Daoy (cell line): ENCODE measurements around the gene KCNA10. TPM values are rescaled to one million over a fixed set of nuclear protein-coding genes. Genes with fewer than 3 reads are reported as not detected.

Experiments used
- DNase-seq: peaks from one replicate; pipeline ENCODE4 v3.0.0-alpha.2; 2015; ENCODE audit warnings: low read depth
- total RNA-seq: library from RNA; depleted of rRNA; stranded (reverse); fragments of >200 nt; shearing (Covaris generic); gene quantifications from 2 replicates; pipeline ENCODE4 v1.2.3, GENCODE V29; 2014; rRNA removed

The KCNA10 gene
- total RNA-seq: not detected in 2 replicates

DNA sequence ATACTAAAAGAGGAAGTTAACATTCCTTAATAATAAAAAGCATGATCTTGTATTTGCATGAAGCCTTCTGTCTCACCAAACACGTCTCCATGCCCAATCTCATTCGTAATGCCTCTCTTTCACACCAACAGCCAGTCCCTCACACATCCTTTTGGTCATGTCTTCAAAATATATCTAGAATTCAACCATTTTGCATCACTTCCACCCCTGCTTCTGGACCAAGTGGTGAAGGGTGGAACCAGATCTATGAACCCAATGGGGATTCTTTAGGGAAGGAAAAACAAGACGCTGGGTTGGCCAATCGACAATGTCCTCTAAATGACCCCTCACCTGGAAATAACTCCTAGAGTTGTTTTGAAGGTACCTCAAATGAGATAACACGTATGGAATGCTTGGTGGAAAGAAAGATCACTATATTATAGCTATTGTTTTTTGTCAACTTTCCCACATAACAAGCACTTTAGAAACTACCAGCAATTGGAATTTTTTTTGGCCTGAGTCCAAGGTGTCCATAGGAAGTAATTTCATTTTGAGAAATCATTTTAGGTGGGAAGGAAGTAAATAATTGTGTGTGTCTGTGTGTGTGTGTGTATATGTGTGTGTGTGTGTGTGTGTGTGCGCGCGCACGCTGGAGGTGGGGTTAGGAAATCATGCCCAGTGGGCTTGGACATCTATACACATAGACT, at the start of gene KCNA10:
TSS of gene KCNA10 (minus strand) at position 51 of the 686 bp plus-strand sequence. CDS start 388 bp downstream, outside the sequence.
- no peak for DNase-seq

DNA sequence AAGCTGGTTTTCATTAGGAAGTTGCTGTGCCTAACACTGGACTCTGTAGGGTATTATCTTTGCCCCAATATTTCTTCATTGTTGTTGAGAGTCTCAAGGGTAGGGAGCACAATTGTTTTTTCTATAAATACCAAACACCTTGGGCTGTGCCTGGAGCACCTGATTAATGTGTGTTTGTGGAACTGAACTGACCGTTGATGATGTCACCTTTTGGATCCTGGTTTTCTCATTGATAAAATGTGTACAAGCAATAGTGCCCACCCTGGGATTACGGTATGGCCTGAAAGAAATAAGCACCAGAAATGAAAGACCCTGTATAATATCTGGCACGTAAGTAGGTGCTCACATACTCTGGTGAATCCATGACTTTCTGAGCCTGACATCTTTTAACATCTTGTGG, 47.9 kb upstream of the KCNA10 start:
- DNase-seq: no peak

DNA sequence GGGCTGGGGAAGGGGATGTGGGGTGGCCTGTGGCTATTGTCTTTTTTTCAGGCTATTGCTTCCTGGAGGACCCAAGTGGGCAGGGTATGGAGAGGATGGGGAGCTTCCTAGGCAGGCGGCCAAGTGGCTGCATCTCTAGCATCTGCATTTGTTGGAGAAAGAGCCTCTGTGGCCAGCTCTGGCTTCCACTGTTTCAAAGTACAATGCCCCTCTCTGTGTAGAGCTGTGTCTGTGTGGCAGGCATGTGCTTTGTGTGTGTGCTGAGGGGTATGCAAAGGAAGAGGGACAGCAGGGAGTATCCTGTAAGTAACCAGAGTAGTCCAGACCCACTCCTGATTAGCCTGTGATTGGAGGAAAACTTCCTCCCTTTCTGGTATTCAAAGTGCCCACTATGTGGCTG, 46.6 kb upstream of the KCNA10 start:
- DNase-seq: no peak

DNA sequence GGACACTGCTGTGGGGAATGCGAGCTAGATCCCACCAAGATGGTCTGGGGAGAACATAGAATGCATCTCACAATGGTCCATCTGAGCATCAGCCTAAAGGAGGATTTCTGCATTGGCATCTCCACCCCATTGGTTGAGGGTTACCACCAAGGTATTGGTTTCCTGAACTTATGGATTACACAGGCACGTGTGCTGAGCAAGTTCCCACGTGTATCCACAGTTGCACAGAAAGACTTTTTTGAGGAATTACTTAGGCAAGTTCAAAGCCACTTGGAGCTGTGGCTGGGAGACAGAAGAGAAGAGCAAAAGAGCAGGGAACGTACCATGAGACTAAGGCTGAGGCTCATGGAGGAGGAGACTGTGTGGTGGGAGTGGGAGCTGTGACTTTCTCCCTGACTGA, 44.1 kb upstream of the KCNA10 start:
- no peak for DNase-seq

DNA sequence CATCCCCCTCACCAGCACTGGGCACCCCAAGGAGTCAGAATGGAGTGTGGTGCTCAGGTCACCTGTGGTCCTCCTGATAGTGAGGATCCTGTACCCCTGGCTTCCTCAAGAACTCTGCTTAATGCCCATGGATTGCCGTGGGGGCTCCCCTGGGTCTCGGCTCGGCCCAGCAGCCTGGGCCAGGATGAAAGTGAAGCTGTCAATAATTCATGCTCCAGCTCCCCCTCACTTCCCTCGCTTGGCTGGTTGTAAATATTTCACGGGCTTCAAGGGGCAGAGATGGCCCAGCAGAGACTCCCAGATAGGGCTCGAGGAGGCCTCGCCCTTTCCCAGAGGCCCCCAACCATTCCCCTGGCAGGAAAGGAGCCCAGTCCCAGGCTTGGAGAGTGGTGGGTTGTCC, 42.6 kb upstream of the KCNA10 start:
- no peak for DNase-seq

DNA sequence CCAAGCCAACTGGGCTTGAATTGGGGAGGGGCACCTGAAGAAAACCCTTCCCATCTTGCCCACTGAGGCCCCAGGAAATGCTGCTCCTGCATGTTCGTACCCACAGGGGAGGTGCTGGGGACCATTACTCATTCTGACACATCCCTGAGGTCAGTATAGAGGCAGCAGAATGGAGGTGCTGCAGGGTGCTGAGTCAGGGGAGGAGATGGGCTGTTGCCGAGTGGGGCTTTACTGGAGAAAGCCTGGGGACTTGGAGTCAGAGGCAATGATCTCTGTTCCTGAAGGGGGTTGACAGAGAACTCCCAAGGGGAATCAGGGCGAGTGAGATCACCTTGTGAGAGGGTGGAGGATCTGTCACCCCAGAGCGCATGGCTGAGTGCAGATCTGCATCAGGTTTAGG, 40.2 kb upstream of the KCNA10 start:
- peak; percentile 74 for DNase-seq

DNA sequence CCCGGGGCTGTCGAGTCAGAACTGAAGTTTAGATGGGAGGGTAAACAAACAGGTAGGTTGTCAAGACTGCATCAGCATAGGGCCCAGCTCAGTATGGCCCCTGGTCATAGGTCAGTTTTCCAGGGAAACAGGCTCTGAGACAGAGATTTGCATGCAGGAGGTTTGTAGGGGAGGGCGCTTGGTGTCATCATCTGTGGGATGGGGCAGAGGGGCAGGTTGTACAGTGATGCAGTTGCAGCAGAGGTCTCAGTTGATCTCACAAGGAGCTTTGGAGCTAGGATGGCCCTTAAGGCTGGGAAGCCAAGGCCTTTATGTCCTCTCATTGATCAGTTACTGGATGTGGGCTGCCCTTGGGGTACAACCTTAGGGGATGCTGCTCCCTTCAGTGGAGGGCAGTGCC, 38.5 kb upstream of the KCNA10 start:
- no peak for DNase-seq

DNA sequence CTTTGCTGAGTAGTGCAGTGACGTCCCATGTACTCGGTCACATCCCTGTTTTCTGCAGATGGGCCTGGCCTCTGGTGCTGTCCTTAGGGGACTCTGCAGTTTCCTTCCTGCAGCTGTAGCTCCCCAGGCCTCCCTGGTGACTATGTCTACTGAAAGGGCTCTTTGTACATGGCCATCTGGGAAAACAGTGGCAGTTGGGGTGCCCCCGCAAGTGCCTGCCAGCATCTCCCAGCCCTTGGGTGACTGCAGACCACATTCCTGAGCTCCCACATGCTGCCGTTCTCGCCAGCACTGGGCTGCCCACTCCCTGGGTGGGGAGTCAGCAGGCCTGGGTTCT, 37.5 kb upstream of the KCNA10 start:
- DNase-seq: no peak

DNA sequence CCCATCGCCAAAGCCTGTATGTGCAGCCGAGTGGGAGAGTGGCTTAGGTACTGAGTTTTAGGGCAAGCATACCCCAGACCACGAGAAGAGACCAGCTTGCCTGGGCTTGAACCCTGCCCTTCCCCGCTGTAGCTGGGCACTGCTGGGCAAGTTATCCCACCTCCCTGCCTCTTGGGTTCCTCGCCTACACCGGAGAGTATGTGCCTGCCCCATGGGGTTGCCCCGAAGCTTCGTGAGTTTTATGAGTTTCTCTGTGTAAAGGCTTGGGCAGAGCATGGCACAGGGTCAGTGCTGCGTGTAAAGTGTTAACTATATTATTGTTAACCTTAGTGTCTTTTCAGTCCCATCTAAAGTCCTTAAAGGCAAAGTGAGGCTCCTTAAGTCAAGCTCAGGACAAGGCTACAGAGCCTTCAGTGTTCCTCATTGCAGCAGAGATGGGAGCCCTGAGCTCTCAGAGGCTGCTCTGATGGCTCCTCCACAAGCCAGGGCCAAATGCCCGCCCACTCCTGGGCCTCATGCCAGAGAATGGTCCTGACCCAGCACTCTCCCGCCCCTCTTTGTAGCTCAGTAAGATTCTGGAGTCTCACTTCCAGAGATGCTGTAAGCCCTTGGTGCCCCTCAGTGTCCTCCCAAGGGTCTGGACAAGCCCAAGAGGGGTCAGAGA, 37.0 kb upstream of the KCNA10 start:
- DNase-seq: peak; percentile 73

DNA sequence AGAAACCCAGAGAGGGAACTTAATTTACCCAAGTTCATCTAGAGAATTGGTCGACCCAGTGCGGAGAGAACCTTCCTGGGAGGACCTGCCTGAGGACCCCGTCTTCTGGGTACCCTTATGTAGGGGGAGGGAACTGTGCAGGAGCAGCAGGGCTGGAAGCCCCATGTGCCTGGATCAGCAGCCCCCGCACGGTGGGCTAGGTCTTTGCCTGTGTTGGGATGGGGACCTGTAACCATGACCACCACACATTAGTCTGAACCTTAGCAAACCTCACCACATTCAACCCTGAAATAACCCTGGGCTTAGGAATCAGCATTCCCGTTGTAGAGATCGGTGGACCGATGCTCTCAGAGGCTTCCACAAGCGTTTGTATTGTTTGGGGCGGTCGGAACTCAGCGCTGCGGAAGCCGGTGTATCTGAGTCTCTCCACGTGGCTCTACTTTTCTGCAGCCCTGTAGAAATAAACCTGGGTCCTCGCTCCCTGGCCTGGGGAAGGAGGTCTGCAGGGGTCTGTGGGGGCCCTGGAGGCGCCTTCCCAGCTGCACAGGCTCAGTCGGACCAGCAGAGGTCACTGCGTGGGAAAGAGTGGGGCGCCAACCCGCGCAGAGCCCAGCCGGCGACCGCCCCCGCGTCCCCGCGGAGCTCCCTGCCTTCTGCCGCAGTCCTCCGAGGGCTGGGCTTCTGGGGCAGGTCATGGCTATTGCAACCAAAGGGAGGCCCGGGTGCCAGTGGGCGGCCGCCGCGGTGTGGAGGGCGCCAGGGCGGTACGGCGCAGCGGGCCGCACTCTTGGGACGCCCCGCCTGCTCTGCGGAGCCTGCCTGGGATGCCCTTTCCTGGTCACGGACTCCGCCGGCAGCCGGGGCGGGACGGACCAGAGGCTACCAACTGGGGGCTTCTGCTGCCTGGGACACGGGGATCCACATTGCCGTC, 36.2 kb upstream of the KCNA10 start:
- peak; percentile 77 for DNase-seq

DNA sequence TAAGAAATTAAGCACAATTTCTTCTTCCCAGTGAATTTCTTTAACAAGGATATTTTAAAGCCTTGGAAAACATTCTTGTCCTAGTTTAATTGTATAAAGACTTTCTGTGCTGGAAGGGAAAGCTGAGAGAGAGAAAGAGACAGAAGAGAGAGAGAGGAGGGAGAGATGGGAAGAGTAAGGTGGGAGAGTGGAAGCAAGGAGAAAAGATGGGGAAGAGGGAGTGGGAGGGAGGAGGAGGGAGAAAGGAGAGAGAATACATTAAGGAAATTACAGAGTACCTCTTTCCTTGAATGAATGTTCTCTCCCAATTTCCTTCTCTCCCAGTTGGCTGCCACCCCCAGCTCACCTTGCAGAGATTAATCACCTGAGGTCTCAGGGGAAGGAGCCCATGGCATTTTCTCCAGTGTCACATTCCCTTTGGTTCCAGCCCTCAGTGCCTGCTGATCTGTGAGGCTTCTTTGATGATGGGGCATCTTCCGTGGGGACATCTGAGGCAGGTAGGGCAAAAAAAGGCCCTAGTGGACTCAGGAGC, 32.4 kb upstream of the KCNA10 start:
- DNase-seq: no peak

DNA sequence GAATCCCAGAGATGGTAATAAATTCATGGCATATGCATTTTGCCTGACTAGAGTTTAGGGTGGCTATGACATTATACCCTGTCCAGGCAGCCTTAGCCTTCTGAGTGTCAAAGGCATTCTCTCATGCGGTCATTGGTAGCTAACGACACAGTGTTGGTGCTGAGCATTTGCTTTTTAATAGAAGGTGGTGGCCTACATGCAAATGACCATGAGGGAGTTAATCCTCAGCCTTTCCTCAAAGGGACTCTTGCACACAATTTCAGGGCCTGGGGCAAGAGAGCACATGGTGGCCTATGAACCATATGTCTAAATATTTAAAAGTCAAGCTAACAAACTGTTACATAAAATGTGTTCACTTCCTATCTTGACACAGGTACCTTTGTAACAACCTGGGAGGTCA, 30.9 kb upstream of the KCNA10 start:
- no peak for DNase-seq

DNA sequence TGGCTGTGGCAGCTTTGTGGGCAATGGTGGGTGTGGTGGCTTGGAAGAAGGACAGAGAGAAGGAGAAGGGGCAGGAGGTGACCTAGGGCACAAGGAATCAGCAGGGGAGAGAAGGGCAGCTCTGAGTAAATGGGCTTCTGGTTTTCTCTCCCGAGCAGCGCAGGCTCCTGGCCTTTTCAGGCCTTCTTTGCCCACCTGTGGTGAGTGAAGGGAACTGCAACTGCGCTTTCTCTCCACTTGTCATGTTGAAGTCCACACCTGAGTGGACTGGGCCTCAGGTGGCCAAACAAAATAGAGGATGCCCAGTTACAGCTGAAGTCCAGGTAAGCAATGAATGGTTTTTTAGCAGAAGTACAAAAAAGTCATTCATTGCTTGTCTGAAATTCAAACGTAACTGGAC, 29.4 kb upstream of the KCNA10 start:
- peak; percentile 40 for DNase-seq

DNA sequence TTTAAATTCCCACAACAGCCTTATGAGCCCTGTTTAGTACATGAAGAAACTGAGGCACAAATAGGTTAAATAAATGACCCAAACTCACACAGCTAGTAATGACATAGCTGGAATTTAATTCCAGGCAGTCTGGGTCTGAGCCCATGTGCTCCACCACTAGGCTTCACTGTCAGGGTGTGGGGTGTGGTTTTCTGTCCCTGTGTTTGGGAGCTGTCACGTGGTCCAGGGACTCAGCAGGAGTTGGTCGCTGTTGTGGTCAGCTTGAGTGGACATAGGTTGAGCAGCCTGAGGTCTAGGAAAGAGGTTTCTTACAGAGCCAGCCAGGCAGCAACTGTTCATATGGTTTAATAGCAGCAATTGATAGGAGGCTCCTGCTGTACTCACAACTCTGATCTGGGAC, 28.0 kb upstream of the KCNA10 start:
- DNase-seq: no peak

DNA sequence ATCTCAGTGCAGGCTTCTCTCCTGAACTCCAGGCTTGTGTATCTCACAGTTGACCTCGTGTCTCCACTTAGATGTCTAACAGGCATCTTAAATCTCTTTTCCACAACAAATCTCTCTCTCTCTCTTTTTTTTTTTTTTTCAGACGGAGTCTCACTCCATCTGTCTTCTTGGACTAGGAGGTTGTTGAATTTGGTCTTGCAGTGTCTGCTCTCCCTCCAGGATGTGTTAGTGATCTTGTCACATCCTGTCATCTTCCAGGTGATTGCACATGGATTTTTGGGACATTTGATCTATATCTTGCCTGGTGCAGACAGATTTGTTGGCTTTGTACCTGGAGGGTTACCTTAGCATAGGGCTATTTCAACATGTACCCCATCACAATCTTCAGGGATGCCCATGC, 26.5 kb upstream of the KCNA10 start:
- DNase-seq: no peak

DNA sequence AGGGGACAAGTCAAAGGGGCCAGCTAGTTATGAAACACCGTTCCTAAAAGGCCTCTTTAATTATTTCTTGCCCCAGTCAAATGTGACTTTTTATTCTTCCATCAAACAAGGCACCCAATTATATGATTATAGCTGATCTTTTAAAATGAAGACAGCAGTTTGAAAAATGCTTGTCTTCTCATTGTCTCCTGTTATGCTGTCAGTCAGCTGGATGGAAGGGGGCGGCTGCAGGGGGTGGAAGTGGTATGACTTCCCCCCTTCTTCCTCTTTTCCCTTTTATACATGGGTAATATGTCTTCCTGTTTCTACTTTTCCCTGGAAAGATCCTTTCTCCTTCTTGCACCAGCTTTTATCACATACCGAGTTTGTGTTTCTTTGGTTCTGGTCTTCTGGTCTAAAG, 25.8 kb upstream of the KCNA10 start:
- DNase-seq: no peak

DNA sequence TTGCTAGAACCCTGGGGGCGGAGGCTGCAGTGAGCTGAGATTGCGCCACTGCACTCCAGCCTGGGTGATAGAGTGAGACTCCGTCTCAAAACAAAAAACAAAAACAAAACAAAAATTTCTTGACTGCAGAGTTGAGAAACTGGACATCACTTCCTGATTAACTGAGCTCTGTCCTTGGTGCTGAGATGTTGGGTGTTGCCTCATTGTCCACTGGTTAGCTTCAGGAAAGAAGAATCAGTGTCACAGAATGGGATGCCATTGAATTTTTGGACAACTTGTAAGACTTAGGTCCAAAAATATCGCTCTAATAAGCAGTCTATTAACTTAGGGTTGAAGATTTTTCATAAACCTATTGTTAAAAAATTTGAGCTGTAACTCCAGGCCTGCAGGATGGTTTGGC, 23.8 kb upstream of the KCNA10 start:
- peak; percentile 46 for DNase-seq

DNA sequence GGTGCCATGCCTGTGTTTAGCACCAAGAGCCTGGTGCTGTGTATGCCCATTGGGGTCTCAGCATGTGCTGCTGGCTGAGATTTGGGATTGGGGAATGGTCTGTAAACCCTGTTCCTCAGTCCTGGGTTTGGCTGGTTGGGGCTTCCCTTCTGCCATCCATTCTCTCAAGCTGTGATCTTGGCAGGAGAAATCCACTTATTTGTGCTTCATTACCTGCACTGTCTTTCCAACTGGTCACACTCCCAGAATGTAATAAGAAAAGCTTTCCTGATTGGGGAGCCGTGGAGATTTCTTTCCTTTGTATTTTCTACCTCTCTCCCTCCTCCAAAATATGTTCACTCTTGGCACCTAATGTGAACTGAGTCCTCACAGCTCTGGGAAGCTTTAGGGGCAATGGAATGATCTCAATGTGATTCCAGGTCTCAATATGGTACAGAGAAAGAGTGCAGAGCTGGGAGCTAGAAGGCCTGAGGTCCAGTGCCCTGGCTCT, 23.0 kb upstream of the KCNA10 start:
- no peak for DNase-seq

DNA sequence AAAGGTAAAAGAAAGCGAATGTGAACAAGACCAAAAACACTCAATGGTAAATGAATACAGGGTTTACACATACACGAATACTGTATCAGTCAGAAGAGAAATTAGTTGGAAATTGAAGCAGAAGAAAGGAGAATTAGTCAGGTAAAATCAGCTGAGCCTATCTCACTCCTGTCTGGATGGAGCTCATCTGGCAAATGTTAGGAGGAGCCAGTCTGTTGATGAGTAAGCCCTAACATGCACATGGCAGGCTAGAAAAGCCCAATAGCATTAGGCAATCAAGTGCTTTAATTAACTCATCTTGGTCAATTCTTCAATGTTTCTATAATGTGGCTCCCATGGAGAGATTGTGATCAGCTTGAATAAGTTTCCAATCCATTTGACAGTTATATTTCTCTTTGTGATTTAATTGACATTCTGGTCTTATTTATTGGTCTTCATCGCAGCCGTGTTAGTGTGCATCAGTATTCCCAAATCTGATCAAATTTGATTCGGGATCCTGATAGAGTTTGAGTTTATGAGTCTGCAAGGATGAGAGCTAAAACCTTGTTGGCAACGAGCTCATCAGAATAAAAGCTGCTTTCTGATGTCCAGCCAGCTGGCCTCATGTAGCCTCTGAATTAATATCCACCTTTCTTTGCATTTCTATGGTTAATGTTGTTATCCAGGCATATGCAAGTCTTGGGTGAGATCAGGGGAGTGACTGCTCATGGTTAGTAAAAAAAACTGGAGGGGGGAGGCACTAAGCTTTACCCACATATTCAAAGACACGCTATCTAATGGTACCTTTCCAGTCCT, 22.1 kb upstream of the KCNA10 start:
- DNase-seq: no peak

DNA sequence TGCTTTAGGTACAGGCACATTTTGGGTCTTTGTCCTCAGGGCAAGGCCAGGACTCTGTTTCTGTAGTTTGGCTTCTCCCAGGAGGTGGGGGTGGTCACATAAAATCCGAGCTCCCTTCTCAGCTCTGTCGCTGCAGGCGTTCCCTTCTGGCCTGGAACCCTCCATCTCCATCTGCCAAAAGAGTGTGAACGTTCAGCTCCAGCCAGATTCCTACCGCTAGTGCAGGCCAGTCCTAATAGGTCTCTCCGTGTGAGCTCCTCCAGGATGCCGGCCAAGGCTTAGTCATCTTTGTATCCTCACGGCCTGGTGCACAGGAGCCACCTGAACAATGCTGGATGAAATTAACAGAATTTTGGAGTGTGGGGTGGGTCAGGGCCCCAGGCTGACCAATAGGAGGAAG, 19.9 kb upstream of the KCNA10 start:
- DNase-seq: peak; percentile 46

DNA sequence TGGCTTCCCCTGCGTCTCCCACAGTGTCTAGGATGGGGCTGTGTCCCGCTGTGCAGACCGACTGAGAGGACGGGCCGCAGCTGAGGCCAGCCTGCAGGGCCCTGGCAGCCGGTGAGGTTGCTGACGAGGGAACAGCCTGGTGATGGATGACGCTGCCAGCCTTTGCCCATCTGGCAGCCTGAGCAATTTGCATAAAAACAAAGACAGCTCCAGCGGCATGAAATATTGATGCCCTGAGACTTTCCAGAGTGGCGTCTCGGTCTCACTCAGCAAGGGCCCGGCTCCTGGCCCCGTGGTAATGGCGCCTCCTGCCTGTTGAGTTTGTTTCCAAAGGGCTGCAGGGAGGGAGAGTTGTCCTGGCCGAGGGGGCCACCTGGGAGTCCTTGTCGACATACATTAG, 19.1 kb upstream of the KCNA10 start:
- DNase-seq: no peak
